GM12874 (cell line): ENCODE data around the gene AAGAB.

Experiments used
- CTCF ChIP-seq: IDR thresholded peaks from 2 replicates; pipeline ENCODE4 v1.5.1; 2011; ENCODE audit warnings: low read depth, mild to moderate bottlenecking, control low read depth, low read length, moderate library complexity; ENCODE audit not compliant: insufficient read depth

Gene AAGAB

GRCh38 chr15:67195305-67195704, 59.2 kb downstream of the AAGAB start:
- TF ChIP-seq CTCF = no peak

- no peak for TF ChIP-seq CTCF
Observed at GRCh38 chr15:67194171-67195114, 60.0 kb downstream of the AAGAB start.

DNA sequence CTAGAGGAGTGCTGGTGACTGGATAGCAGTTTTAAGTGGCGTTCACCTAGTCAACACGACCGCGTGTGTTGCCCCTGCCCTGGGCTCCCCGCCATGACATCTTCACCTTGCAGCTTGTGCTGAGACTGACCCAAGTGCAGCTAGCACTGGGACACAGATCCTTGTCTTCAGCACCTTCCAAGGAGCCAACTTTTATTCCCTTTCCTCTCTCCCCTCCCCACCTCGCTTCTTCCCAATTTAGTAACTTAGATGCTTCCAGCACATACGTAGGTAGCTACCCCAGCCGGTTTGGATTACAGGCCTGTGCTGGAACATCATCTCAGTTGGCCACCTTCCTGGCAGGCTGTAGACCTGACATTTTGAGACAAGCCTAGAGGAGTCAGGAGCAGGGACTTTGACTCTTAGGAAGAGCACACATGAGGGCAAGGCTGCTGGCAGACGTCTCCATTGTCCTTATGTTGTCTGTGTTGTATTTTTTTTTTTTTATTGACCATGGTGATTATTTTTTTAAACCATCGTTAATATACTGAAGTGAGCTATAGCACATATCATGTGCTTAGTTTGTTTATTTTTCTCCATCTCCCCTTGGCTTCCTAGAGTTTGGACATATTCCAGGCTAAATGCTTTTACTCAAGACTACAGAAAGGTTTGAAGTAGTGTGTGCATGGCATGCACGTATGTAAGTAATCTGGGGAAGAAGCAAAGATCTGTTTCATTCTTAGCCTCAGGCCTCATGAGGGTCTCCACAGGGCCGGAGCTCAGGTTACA, 61.1 kb downstream of the AAGAB start:
- TF ChIP-seq CTCF = no peak

DNA sequence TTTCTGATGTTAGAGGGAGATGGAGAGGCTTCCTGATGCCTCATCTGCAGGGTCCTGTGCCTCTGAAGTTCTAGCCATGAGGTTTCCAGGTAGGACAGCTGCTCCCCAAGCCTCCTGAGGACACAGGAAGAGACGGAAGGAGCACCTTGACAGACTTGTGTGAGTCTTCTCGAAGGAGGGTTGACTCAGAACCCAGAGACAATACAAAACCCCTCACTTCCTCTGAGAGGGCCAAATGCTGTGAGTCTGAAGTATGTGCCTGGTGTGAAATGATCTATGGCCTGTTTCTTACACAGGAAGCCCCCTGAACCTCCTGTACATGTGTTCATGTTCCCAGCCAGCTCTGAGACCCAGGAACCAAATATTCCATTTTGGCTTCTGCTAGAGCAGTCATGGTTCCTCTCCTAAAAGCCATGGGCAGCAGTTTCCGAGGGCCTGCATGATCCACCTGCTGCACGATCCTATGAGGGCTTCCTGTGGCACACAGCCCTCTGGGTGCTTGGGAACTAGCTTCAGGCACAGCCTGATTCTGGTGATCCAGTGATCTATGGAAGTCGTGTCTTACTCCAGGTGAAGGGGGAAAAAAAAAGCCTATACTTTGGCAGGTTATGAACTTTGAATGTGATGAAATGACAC, 62.2 kb downstream of the AAGAB start:
- TF ChIP-seq CTCF = no peak

- TF ChIP-seq CTCF = no peak
Observed at GRCh38 chr15:67190813-67191212, 63.6 kb downstream of the AAGAB start.

GRCh38 chr15:67190326-67190725, 64.1 kb downstream of the AAGAB start:
- no peak for TF ChIP-seq CTCF
